PC-3 (cell line): ENCODE data around the gene KIF14.

Experiments used
- CTCF ChIP-seq: fragments of 300-600 bp; sonication (generic); conservative IDR thresholded peaks from 2 replicates; pipeline ENCODE4 v1.5.1; 2017; ENCODE audit warnings: antibody characterized with exemption, low read depth, mild to moderate bottlenecking, low read length
- EZH2 ChIP-seq: fragments of 300-600 bp; sonication (generic); IDR thresholded peaks from one replicate; pipeline ENCODE4 v1.6.1; 2017; ENCODE audit warnings: antibody characterized with exemption, mild to moderate bottlenecking, low read length; ENCODE audit not compliant: unreplicated experiment
- EZH2phosphoT487 ChIP-seq: fragments of 300-600 bp; sonication (generic); IDR thresholded peaks from 2 replicates; pipeline ENCODE4 v1.6.1; 2018; ENCODE audit warnings: mild to moderate bottlenecking, antibody characterized with exemption, low read length, borderline replicate concordance

GRCh38 chr1:200624679-200625335, 4.3 kb upstream of the KIF14 start:
- TF ChIP-seq CTCF (no peak), EZH2 (no peak), EZH2phosphoT487 (no peak)
